LNCaP clone FGC (cell line): Measurements from ENCODE around the gene CRYL1.

Source experiments
- DNase-seq: peaks from one replicate; pipeline ENCODE4 v3.0.0-alpha.2; 2011; ENCODE audit warnings: low read depth
- H3K4me3 ChIP-seq: 2 replicates; pipeline ENCODE4 v1.5.1; 2011; ENCODE audit warnings: mild to moderate bottlenecking, low read depth, low read length, control low read depth
- CTCF ChIP-seq: IDR thresholded peaks from 2 replicates; pipeline ENCODE4 v1.5.1; 2012; ENCODE audit warnings: mild to moderate bottlenecking; ENCODE audit not compliant: control insufficient read depth, insufficient read depth; ENCODE audit errors: extremely low read depth

The CRYL1 gene

GRCh38 chr13:20473139-20473538 lies 52.5 kb downstream of the CRYL1 start:
- TF ChIP-seq CTCF: no peak
- no peak for DNase-seq
- H3K4me3 ChIP-seq: no peak overlapping the region

- no peak overlapping the region for H3K4me3 ChIP-seq
- DNase-seq: no peak
- no peak for TF ChIP-seq CTCF
These were observed 53.1 kb downstream of the CRYL1 start for GRCh38 chr13:20472531-20472930.

GRCh38 chr13:20470136-20470535 lies 55.5 kb downstream of the CRYL1 start:
- H3K4me3 ChIP-seq: no peak overlapping the region
- no peak for DNase-seq
- TF ChIP-seq CTCF: no peak

- no peak overlapping the region for H3K4me3 ChIP-seq
- no peak for DNase-seq
- no peak for TF ChIP-seq CTCF
These were observed 59.3 kb downstream of the CRYL1 start for GRCh38 chr13:20466371-20466770.

GRCh38 chr13:20465218-20465879 lies 60.3 kb downstream of the CRYL1 start:
- no peak for TF ChIP-seq CTCF
- DNase-seq: peak; percentile 22
- peak overlapping the region; percentile 17; the same call in 1 of the 2 replicates for H3K4me3 ChIP-seq

GRCh38 chr13:20462921-20463320 lies 62.7 kb downstream of the CRYL1 start:
- no peak for DNase-seq
- TF ChIP-seq CTCF: no peak
- H3K4me3 ChIP-seq: no peak overlapping the region

GRCh38 chr13:20462533-20462915 lies 63.1 kb downstream of the CRYL1 start:
- TF ChIP-seq CTCF: no peak
- no peak for DNase-seq
- no peak overlapping the region for H3K4me3 ChIP-seq
